LNCAP (cell line): ENCODE data around the gene SLC35F3.

Experiments
- CTCF ChIP-seq: fragments of 450-650 bp; IDR thresholded peaks from 2 replicates; pipeline ENCODE4 v1.5.1; 2017; ENCODE audit warnings: mild to moderate bottlenecking

SLC35F3 gene

GRCh38 chr1:233993651-233994050, 89.2 kb downstream of the SLC35F3 start:
- no peak for TF ChIP-seq CTCF

GRCh38 chr1:233994112-233994511, 89.6 kb downstream of the SLC35F3 start:
- no peak for TF ChIP-seq CTCF

DNA sequence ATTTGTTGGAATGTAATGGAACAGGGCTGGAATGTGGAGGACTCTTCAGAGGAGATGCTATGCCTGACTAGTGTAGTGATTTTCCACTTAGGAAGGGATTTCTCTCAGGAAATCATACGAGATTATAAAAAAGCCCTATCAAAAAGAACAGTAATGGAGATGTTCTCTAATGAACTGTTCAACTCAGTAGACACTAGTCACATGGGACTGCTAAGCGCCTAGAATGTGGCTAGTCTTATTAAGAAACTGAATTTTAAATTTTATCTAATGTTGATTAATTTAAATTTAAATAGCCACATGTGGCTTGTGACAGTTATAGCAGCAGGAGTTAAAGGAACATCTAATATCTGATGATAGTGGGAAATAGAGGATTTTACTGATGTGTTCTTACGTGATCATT, 94.0 kb downstream of the SLC35F3 start:
- TF ChIP-seq CTCF, result no peak

GRCh38 chr1:233998891-233999290, 94.4 kb downstream of the SLC35F3 start:
- no peak for TF ChIP-seq CTCF

GRCh38 chr1:234000557-234001041, 96.1 kb downstream of the SLC35F3 start:
- TF ChIP-seq CTCF, result no peak

DNA sequence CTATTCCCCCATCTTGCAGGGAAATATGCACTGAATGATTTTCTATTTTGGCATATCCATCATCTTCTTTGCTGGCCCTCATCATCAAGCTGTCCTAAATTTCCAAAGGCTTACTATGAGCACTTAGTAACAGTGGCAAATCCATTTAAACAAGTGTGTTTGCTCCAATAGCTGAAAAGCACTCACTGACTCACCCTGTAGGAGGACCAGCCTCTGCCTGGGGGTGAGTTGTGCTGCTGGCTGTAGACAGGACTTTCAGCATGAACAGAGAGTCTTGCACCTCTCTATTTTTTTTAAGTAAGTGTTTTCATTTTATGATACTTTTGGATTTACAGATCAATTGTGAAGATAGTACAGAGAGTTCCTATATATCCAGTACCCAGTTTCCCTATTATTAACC, 97.3 kb downstream of the SLC35F3 start:
- no peak for TF ChIP-seq CTCF

- TF ChIP-seq CTCF, result no peak
Measured at GRCh38 chr1:234004591-234004990, 100.1 kb downstream of the SLC35F3 start.

- TF ChIP-seq CTCF, result no peak
Measured at GRCh38 chr1:234007684-234008083, 103.2 kb downstream of the SLC35F3 start.
